Measurements from ENCODE around the gene PCGF1. TPM values are rescaled to one million over a fixed set of nuclear protein-coding genes. Genes with fewer than 3 reads are reported as not detected.

The PCGF1 gene
- total and polyA plus RNA-seq, 9 of the 15 experiments (the other 6 are each of a cell fraction or from before 2014, with no cell fraction given) = 20.3 to 45.7 (median 29.3) TPM

GRCh38 chr2:74537140-74537539 is 29.6 kb upstream of the PCGF1 start (continued):
- no peak for TF ChIP-seq PBX2 (CRISPR knock-in tag; IDR thresholded peaks at IDR 0.05; ENCODE audit: low read depth)
- no peak for TF ChIP-seq PBX2 (tag; conservative IDR thresholded peaks at IDR 0.05; ENCODE audit: low read depth)
- TF ChIP-seq SFPQ (IDR thresholded peaks at IDR 0.05; ENCODE audit: low read depth, low read length) = no peak
- no peak for TF ChIP-seq RREB1 (CRISPR knock-in tag; IDR thresholded peaks at IDR 0.05)
- TF ChIP-seq DEAF1 (CRISPR knock-in tag; IDR thresholded peaks at IDR 0.05) = no peak
- TF ChIP-seq PREB (CRISPR knock-in tag; IDR thresholded peaks at IDR 0.05) = no peak
- TF ChIP-seq BACH1 (tag; IDR thresholded peaks at IDR 0.05) = no peak
- TF ChIP-seq ZNF174 (CRISPR knock-in tag; IDR thresholded peaks at IDR 0.05) = no peak
- TF ChIP-seq HINFP (tag; conservative IDR thresholded peaks at IDR 0.05; ENCODE audit: low read depth) = no peak
- no peak for TF ChIP-seq HES1 (IDR thresholded peaks at IDR 0.05; ENCODE audit: low read depth)
- TF ChIP-seq PURB (CRISPR knock-in tag; IDR thresholded peaks at IDR 0.05; ENCODE audit: low read depth) = no peak

Data from K562 (cell line).